Fibroblast of the aortic adventitia (primary cell): ENCODE measurements around the gene TCF4. TPM values are rescaled to one million over a fixed set of nuclear protein-coding genes. Genes with fewer than 3 reads are reported as not detected.

Experiments used
- DNase-seq: peaks from one replicate; pipeline ENCODE4 v3.0.0-alpha.2; 2010; ENCODE audit warnings: low read depth
- H3K4me3 ChIP-seq: 2 replicates; pipeline ENCODE4 v1.5.1; 2011; ENCODE audit warnings: low read depth, mild to moderate bottlenecking, control low read depth, low read length, moderate library complexity
- CTCF ChIP-seq: IDR thresholded peaks from 2 replicates; pipeline ENCODE4 v1.5.1; 2011; ENCODE audit warnings: mild to moderate bottlenecking, low read length, control low read depth, inconsistent platforms; ENCODE audit not compliant: insufficient read depth
- total RNA-seq: library from RNA; depleted of rRNA; stranded (reverse); fragments of >200 nt; gene quantifications from 2 replicates; pipeline ENCODE4 v1.2.3, GENCODE V29; 2012; ENCODE audit warnings: low replicate concordance

Gene TCF4
- total RNA-seq, 1 donor: 105 TPM

DNA sequence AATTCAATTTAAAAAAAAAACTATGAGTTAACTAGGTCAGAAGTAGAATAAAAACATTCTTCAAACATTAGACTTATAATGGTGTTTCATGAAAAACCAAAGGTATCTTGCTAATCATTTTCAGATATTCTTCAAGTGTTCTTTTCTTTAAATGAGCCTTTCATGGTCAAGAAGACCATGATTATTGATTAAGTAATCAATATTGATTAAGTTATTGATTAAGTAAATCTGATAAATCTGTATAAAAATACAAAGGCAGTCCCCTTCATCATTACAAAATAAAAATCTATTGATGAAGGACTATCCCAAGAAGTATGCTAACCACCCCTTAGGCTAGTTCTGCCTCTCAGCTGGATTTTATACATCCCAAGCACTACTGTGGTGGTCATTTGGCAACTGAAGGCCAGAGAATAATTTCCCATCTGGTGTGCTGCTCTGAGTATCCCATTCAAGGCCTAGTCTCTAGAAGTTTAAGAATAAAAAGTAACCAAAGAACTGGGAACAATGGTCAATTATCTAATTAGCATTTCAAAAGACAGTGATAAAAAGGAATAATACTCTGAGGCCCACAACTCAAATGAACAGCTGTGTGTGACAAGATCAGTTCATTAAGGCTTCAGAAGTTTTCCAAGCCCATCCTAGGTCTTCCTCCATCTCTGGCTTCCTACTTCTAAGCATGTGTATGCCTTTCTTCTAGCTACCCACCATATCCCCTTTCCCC is 63.5 kb downstream of the TCF4 start:
- TF ChIP-seq CTCF: no peak
- no peak for DNase-seq
- H3K4me3 ChIP-seq: no peak overlapping the region

DNA sequence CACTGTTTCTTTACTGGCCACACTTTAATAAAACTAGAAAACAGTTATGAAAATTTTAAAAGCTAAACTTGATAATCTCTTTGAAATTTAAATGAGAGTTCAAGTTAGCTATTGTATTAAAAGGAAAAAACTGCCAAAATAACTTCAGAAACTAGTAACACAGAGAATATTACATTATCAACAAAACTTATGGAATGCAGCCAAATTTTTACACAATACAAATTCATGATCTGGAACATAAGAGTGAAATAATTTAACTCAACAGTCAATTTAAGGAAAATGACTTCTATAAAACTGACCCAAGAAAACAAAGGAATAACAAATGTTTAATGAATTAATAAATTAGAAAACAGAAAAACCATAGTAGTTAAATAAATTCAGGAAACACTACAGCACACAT is 65.0 kb downstream of the TCF4 start:
- TF ChIP-seq CTCF: no peak
- H3K4me3 ChIP-seq: no peak overlapping the region
- DNase-seq: peak; percentile 59

DNA sequence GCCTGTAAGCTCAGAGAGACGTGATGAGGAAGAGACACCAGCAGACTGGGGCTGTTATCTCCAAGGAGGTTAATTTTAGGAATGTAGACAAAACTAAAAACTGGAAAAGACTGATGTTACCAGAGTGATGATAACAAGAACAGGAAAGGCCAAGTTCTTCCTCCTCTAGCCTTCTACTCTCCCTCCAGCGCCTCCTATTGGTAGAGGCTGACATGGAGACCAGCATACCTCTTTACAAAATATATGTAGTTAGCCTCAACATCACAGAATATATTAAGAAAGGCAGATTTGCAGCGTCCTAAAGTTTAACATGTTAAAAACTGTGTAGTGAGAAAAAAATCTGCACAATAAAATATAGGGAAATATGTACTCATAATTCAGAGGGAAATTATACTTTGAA is 66.0 kb downstream of the TCF4 start:
- H3K4me3 ChIP-seq: no peak overlapping the region

DNA sequence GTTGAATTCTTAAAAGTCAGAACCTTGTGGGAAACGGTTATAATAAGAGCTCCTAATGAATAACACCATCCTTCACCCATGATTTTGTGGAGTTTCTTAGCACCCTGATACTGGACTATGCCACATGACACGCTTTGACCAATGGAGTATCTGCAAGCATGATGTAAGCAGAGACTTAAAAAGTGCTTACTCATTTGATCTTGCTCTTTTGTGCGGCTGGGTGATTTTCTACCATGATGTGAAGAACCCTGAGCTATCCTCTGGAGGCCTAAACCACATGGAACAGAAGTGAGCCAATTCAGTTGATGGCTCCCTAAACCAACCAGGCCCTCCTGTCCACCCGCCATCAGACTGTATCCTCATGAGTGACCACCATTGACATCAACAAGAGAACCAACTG is 70.9 kb downstream of the TCF4 start:
- no peak for TF ChIP-seq CTCF
- no peak overlapping the region for H3K4me3 ChIP-seq
- DNase-seq: no peak

More for the DNA sequence above, 66.0 kb downstream of the TCF4 start:
- peak; percentile 32 for TF ChIP-seq CTCF
- DNase-seq: no peak

DNA sequence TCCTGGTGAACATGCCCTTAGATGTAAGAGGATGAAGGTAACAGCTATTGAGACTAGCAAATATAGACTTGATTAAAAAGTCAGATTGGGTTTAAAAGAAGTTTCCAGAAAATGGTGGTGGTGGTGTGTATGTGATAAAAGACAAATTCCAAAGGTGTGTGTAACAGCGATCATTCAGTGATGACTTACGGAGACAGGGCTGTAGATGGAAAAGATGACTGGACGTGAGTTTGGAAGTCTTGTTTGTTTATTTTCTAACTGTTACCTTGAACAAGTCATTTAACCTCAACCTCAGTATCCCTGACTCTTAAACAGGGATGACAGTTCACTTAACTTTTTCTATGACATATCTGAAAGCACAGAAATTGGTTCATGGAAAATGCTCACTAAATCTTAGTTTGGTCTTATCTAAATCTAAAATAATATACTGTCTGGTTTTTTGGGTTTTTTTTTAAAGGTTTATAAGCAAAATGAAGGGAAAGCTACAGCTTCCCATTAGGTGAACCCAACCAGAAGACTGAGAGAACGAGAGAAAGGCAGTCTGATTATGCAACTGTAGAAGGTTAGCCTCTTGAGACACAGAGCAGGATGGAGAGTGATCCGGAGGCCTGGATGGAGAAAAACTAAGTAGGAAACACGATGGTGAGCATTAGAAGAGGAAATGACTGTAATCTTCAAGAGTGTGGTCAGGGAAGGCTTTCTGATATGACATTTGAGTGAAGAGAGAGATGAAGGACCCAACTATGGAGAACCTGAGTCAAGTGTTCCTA is 71.9 kb downstream of the TCF4 start:
- no peak overlapping the region for H3K4me3 ChIP-seq
- TF ChIP-seq CTCF: no peak
- peak; percentile 38 for DNase-seq

GRCh38 chr18:55515214-55515613 is 72.8 kb downstream of the TCF4 start:
- no peak overlapping the region for H3K4me3 ChIP-seq
- no peak for DNase-seq
- TF ChIP-seq CTCF: no peak
